PC-3 (cell line): Measurements from ENCODE around the gene COX7A2L. TPM values are rescaled to one million over a fixed set of nuclear protein-coding genes. Genes with fewer than 3 reads are reported as not detected.

Experiments
- ATAC-seq: fragments of 200-7000 bp; cut with Tn5 transposase; 2 replicates; pipeline ENCODE4 v1.9.1; 2020; ENCODE audit warnings: mild to moderate bottlenecking, moderate library complexity
- BruUV-seq: library from RNA; stranded (reverse); fragments of 400-500 nt; replicated peaks from 2 replicates; lab custom pipeline; 2021; lab: Mats Ljungman, UMichigan
- CTCF ChIA-PET: fragments of 300-600 bp; sonication (Branson Sonifier 250); formaldehyde crosslinking; loops from one replicate; lab custom pipeline; 2022; ENCODE audit warnings: antibody characterized with exemption; lab: Charles Lee
- POLR2A ChIA-PET: fragments of 300-600 bp; sonication (Branson Sonifier 250); formaldehyde crosslinking; loops from one replicate; lab custom pipeline; 2022; ENCODE audit warnings: antibody characterized with exemption; ENCODE audit not compliant: unreplicated experiment; lab: Charles Lee
- DNase-seq: peaks from one replicate; pipeline ENCODE4 v3.0.0-alpha.2; 2015
- H2AFZ ChIP-seq: fragments of 300-600 bp; sonication (generic); 2 replicates; pipeline ENCODE4 v1.6.0; 2016; ENCODE audit warnings: antibody characterized with exemption, low read length
- H3F3A ChIP-seq: fragments of 300-600 bp; sonication (generic); one replicate; pipeline ENCODE4 v1.6.0; 2017; ENCODE audit warnings: antibody characterized with exemption, low read length, control low read depth, mild to moderate bottlenecking; ENCODE audit not compliant: unreplicated experiment
- H3K27ac ChIP-seq: fragments of 300-600 bp; sonication (generic); 2 replicates; pipeline ENCODE4 v1.5.1; 2016; ENCODE audit warnings: mild to moderate bottlenecking, low read length
- H3K27me3 ChIP-seq: fragments of 300-600 bp; sonication (generic); 2 replicates; pipeline ENCODE4 v1.6.1; 2016; ENCODE audit warnings: low read length, mixed read lengths
- H3K36me3 ChIP-seq: fragments of 300-600 bp; sonication (generic); 2 replicates; pipeline ENCODE4 v1.6.1; 2016; ENCODE audit warnings: low read depth, mixed run types, low read length, mixed read lengths
- H3K4me1 ChIP-seq: fragments of 300-600 bp; sonication (generic); 2 replicates; pipeline ENCODE4 v1.5.1; 2016; ENCODE audit warnings: low read length; ENCODE audit not compliant: insufficient read depth
- H3K4me2 ChIP-seq: fragments of 300-600 bp; sonication (generic); 2 replicates; pipeline ENCODE4 v1.6.0; 2016; ENCODE audit warnings: low read length
- H3K4me3 ChIP-seq: fragments of 300-600 bp; sonication (generic); 2 replicates; pipeline ENCODE4 v1.5.1; 2016; ENCODE audit warnings: mild to moderate bottlenecking, low read length, mixed read lengths
- H3K79me2 ChIP-seq: fragments of 300-600 bp; sonication (generic); 2 replicates; pipeline ENCODE4 v1.6.1; 2017; ENCODE audit warnings: low read length, mixed read lengths
- H3K9ac ChIP-seq: fragments of 300-600 bp; sonication (generic); 2 replicates; pipeline ENCODE4 v1.6.0; 2016; ENCODE audit warnings: mild to moderate bottlenecking, low read length
- H3K9me2 ChIP-seq: fragments of 300-600 bp; sonication (generic); replicated peaks from 2 replicates; pipeline ENCODE4 v1.6.1; 2016; ENCODE audit warnings: mixed run types, low read length, mixed read lengths
- H3K9me3 ChIP-seq: fragments of 300-600 bp; sonication (generic); 2 replicates; pipeline ENCODE4 v1.6.1; 2016; ENCODE audit warnings: low read length, mixed read lengths
- H4K20me1 ChIP-seq: fragments of 300-600 bp; sonication (generic); 2 replicates; pipeline ENCODE4 v1.6.1; 2016; ENCODE audit warnings: low read length, mixed read lengths
- CTCF ChIP-seq: fragments of 300-600 bp; sonication (generic); conservative IDR thresholded peaks from 2 replicates; pipeline ENCODE4 v1.5.1; 2017; ENCODE audit warnings: antibody characterized with exemption, low read depth, mild to moderate bottlenecking, low read length
- EZH2 ChIP-seq: fragments of 300-600 bp; sonication (generic); IDR thresholded peaks from one replicate; pipeline ENCODE4 v1.6.1; 2017; ENCODE audit warnings: antibody characterized with exemption, mild to moderate bottlenecking, low read length; ENCODE audit not compliant: unreplicated experiment
- EZH2phosphoT487 ChIP-seq: fragments of 300-600 bp; sonication (generic); IDR thresholded peaks from 2 replicates; pipeline ENCODE4 v1.6.1; 2018; ENCODE audit warnings: mild to moderate bottlenecking, antibody characterized with exemption, low read length, borderline replicate concordance
- intact Hi-C: fragments of 100-400 bp; cut with micrococcal nuclease; formaldehyde crosslinking; loops from 2 replicates; pipeline ENCODE4 v1.9.0; 2023
- total RNA-seq: library from RNA; depleted of rRNA; stranded (reverse); fragments of >200 nt; gene quantifications from 2 replicates; pipeline ENCODE4 v1.2.3, GENCODE V29; 2014

The COX7A2L gene
- total RNA-seq, 1 experiment from 2014 or later: 120 TPM

GRCh38 chr2:42340938-42341636, 19.9 kb downstream of the COX7A2L start:
- Histone ChIP-seq H3K27ac (no peak overlapping the region), H3K36me3 (peaks cover 19% of the 10 kb centered on the region; the same call in 1 of the 2 replicates)
- no peak for ATAC-seq

GRCh38 chr2:42340045-42340937, 20.7 kb downstream of the COX7A2L start:
- no peak for ATAC-seq
- no peaks in the 10 kb centered on the region for H3K9me3 ChIP-seq
- peaks cover 27% of the 10 kb centered on the region for H3K79me2 ChIP-seq
- peaks cover 14% of the 10 kb centered on the region; the same call in 1 of the 2 replicates for H3K36me3 ChIP-seq
- H3K9me2 ChIP-seq: no peaks in the 10 kb centered on the region
- H4K20me1 ChIP-seq: no peaks in the 10 kb centered on the region
- H2AFZ ChIP-seq: no peak overlapping the region
- H3K27me3 ChIP-seq: no peaks in the 10 kb centered on the region
- TF ChIP-seq CTCF: no peak
- TF ChIP-seq EZH2: no peak
- no peak for TF ChIP-seq EZH2phosphoT487
- POLR2A ChIA-PET: no interaction called here
- H3K4me3 ChIP-seq: no peak overlapping the region
- DNase-seq: no peak
- H3K4me1 ChIP-seq: peaks cover 12% of the 10 kb centered on the region
- no peaks in the 10 kb centered on the region for H3F3A ChIP-seq
- H3K27ac ChIP-seq: no peak overlapping the region
- BruUV-seq: no TSS peak
- intact Hi-C loops: no loop called here
- no peak overlapping the region for H3K9ac ChIP-seq
- no peak overlapping the region for H3K4me2 ChIP-seq
- CTCF ChIA-PET: interaction anchor here (0.6 kb wide), 1 partner anchor 153 kb away, joined by 6 read pairs; the partner anchor contains the start of gene KCNG3

More at GRCh38 chr2:42340938-42341636, 19.9 kb downstream of the COX7A2L start:
- H4K20me1 ChIP-seq: no peaks in the 10 kb centered on the region
- H2AFZ ChIP-seq: no peak overlapping the region
- DNase-seq: no peak
- H3K4me2 ChIP-seq: no peak overlapping the region
- H3K9me2 ChIP-seq: no peaks in the 10 kb centered on the region
- no peaks in the 10 kb centered on the region for H3K9me3 ChIP-seq
- H3K4me3 ChIP-seq: no peak overlapping the region
- no peak for TF ChIP-seq EZH2
- TF ChIP-seq CTCF: no peak
- TF ChIP-seq EZH2phosphoT487: no peak
- CTCF ChIA-PET: interaction anchor here (0.6 kb wide), 1 partner anchor 152 kb away, joined by 6 read pairs; the partner anchor contains the start of gene KCNG3
- H3K27me3 ChIP-seq: no peaks in the 10 kb centered on the region
- intact Hi-C loops: no loop called here
- no peaks in the 10 kb centered on the region for H3F3A ChIP-seq
- H3K9ac ChIP-seq: no peak overlapping the region
- BruUV-seq: no TSS peak
- peaks cover 34% of the 10 kb centered on the region for H3K79me2 ChIP-seq
- POLR2A ChIA-PET: no interaction called here
- H3K4me1 ChIP-seq: peaks cover 12% of the 10 kb centered on the region
